ENCODE results near the gene STARD4.

The STARD4 gene, protein sequence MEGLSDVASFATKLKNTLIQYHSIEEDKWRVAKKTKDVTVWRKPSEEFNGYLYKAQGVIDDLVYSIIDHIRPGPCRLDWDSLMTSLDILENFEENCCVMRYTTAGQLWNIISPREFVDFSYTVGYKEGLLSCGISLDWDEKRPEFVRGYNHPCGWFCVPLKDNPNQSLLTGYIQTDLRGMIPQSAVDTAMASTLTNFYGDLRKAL

GRCh38 chr5:111512375-111513130 lies at the start of gene STARD4:
Gene STARD4 (minus strand): TSS chr5:111512535. CDS start chr5:111507433, 5,102 bp downstream.
- H3K27ac ChIP-seq, result peak within 1 kb of the TSS; percentile 70
- no peak for TF ChIP-seq CTCF (conservative IDR thresholded peaks at IDR 0.05)

DNA sequence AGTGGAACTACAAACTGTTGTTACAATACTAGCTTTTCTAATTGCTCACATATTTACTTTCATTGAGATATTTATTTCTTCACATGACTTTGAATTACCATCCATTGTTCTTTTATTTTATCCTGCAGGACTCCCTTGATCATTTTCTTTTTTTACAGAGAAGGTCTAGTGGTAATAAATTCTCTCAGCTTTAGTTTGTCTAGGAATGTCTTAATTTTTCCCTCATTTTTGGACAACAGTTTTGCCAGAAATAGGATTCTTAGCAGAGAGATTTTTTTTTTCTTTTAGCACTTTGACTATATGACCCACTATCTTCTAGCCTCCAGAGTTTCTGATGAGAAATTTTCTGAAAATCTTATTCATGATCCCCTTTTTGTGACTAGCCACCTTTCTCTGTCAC lies 47.3 kb upstream of the STARD4 start:
- H3K27ac ChIP-seq, result no peak overlapping the region
- no peak for TF ChIP-seq CTCF (conservative IDR thresholded peaks at IDR 0.05)

GRCh38 chr5:111557686-111558085 lies 45.4 kb upstream of the STARD4 start:
- no peak for TF ChIP-seq CTCF (conservative IDR thresholded peaks at IDR 0.05)
- no peak overlapping the region for H3K27ac ChIP-seq

GRCh38 chr5:111557111-111557510 lies 44.8 kb upstream of the STARD4 start:
- no peak for TF ChIP-seq CTCF (conservative IDR thresholded peaks at IDR 0.05)
- no peak overlapping the region for H3K27ac ChIP-seq

DNA sequence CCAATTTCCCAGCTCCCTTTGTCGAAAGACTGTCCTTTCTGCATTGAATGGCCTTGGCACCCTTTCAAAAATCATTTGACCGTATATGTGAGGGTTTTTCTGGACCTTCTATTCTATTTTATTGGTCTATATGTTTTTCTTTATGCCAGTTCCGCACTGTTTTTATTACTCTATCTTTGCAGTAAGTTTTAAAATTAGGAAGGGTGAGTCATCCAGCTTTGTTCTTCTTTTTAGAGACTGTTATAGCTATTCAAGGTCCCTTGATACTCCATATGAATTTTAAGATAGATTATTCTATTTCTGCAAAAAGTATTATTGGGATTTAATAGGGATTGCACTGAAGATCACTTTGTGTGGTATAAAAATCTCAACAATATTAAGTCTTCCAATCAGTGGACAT lies 44.2 kb upstream of the STARD4 start:
- TF ChIP-seq CTCF (conservative IDR thresholded peaks at IDR 0.05), result no peak

DNA sequence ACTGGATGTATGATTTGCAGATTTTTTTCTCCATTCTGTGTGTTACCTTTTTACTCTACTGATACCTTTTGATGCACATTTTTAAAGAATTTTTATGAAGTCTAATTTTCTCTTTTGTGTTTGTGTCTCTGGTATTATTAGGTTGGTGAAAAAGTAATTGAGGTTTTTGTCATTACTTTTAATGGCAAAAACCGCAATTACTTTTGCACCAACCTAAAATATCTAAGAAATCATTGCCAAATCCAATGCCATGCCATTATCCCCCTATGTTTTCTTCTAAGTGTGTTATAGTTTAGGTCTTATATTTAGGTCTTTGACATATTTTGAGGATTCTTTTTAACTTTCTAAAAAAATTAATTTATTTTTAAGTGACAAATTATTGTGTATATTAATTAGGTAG lies 43.4 kb upstream of the STARD4 start:
- H3K27ac ChIP-seq, result no peak overlapping the region
- TF ChIP-seq CTCF (conservative IDR thresholded peaks at IDR 0.05), result no peak

More for the DNA sequence above, 44.2 kb upstream of the STARD4 start:
- no peak overlapping the region for H3K27ac ChIP-seq

DNA sequence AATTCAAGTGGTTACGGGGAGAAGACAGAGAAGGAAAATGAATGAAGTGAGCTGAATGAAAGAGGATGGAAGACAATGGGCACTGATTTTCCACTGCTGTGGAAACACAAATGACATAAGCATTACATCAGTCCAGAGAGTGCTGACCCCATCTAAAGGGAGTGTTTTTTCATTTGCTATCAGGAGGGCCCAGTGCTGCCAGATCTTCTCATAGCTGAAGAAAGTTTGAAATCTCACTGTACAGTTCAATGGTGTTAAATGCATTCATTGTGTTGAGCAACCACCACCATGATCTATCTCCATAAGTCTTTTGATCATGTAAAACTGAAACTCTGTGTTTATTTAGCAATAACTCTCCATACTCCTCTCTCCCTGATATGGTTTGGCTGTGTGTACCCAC lies 41.5 kb upstream of the STARD4 start:
- TF ChIP-seq CTCF (conservative IDR thresholded peaks at IDR 0.05), result no peak
- H3K27ac ChIP-seq, result no peak overlapping the region
